IMR-90 (cell line): ENCODE measurements around the gene PPP1R14D. TPM values are rescaled to one million over a fixed set of nuclear protein-coding genes. Genes with fewer than 3 reads are reported as not detected.

Source experiments
- ATAC-seq: fragments of 200-7000 bp; cut with Tn5 transposase; 2 replicates; pipeline ENCODE4 v1.9.1; 2020; ENCODE audit warnings: low read depth, mild to moderate bottlenecking, moderate library complexity
- BruUV-seq: library from RNA; stranded (reverse); fragments of 400-500 nt; replicated peaks from 2 replicates; lab custom pipeline; 2021; lab: Mats Ljungman, UMichigan
- CTCF ChIA-PET: fragments of 300-600 bp; formaldehyde crosslinking; extraction: SDS; loops from one replicate; lab custom pipeline; 2021; ENCODE audit warnings: antibody characterized with exemption; lab: Yijun Ruan, JAX
- POLR2A ChIA-PET: fragments of 300-600 bp; sonication (Branson Sonifier 250); formaldehyde crosslinking; loops from one replicate; lab custom pipeline; 2022; ENCODE audit warnings: antibody characterized with exemption; ENCODE audit not compliant: unreplicated experiment; lab: Charles Lee
- DNase-seq: peaks from one replicate; pipeline ENCODE4 v3.0.0; 2013
- H2AFZ ChIP-seq: replicated peaks from 2 replicates; pipeline ENCODE3; 2013; ENCODE audit warnings: low read length, mild to moderate bottlenecking; ENCODE audit not compliant: poor library complexity
- H2AK5ac ChIP-seq: 2 replicates; pipeline ENCODE4 v1.6.1; 2013; ENCODE audit warnings: low read depth, low read length, inconsistent platforms
- H2AK9ac ChIP-seq: replicated peaks from 2 replicates; pipeline ENCODE3; 2013; ENCODE audit warnings: mild to moderate bottlenecking, low read depth, low read length, moderate library complexity; ENCODE audit not compliant: poor library complexity
- H2BK120ac ChIP-seq: 2 replicates; pipeline ENCODE4 v1.6.1; 2013; ENCODE audit warnings: low read depth, low read length, inconsistent platforms
- H2BK15ac ChIP-seq: 3 replicates; pipeline ENCODE4 v1.6.1; 2013; ENCODE audit warnings: low read depth, low read length, inconsistent platforms
- H2BK20ac ChIP-seq: 2 replicates; pipeline ENCODE4 v1.6.1; 2013; ENCODE audit warnings: low read depth, mild to moderate bottlenecking, inconsistent platforms, low read length, moderate library complexity
- H2BK5ac ChIP-seq: 2 replicates; pipeline ENCODE4 v1.6.1; 2013; ENCODE audit warnings: mild to moderate bottlenecking, low read depth, low read length, inconsistent platforms; ENCODE audit not compliant: poor library complexity, severe bottlenecking
- H3K14ac ChIP-seq: replicated peaks from 2 replicates; pipeline ENCODE4 v1.6.1; 2013; ENCODE audit warnings: low read depth, low read length, inconsistent platforms
- H3K18ac ChIP-seq: 2 replicates; pipeline ENCODE4 v1.6.1; 2013; ENCODE audit warnings: low read depth, low read length, control low read depth
- H3K23ac ChIP-seq: 2 replicates; pipeline ENCODE4 v1.6.1; 2013; ENCODE audit warnings: low read depth, low read length, inconsistent platforms
- H3K27ac ChIP-seq: 2 replicates; pipeline ENCODE4 v1.5.1; 2013; ENCODE audit warnings: mild to moderate bottlenecking, control low read depth, low read length; ENCODE audit not compliant: insufficient read depth
- H3K27me3 ChIP-seq: 2 replicates; pipeline ENCODE4 v1.6.1; 2013; ENCODE audit warnings: low read length; ENCODE audit not compliant: control insufficient read depth, insufficient read depth
- H3K36me3 ChIP-seq: 2 replicates; pipeline ENCODE4 v1.6.1; 2013; ENCODE audit warnings: low read length, mixed read lengths; ENCODE audit not compliant: control insufficient read depth, insufficient read depth
- H3K4ac ChIP-seq: 2 replicates; pipeline ENCODE4 v1.6.1; 2013; ENCODE audit warnings: low read depth, low read length, inconsistent platforms
- H3K4me1 ChIP-seq: 2 replicates; pipeline ENCODE4 v1.6.1; 2013; ENCODE audit warnings: low read length, mixed read lengths; ENCODE audit not compliant: control insufficient read depth, insufficient read depth
- H3K4me2 ChIP-seq: 2 replicates; pipeline ENCODE4 v1.6.1; 2013; ENCODE audit warnings: low read depth, mild to moderate bottlenecking, control low read depth, low read length, moderate library complexity
- H3K4me3 ChIP-seq: 2 replicates; pipeline ENCODE4 v1.5.1; 2013; ENCODE audit warnings: low read depth, mild to moderate bottlenecking, control low read depth, low read length, moderate library complexity; ENCODE audit not compliant: insufficient read depth
- H3K56ac ChIP-seq: 2 replicates; pipeline ENCODE4 v1.6.1; 2013; ENCODE audit warnings: low read length, inconsistent platforms; ENCODE audit not compliant: insufficient read depth; ENCODE audit errors: extremely low read depth
- H3K79me1 ChIP-seq, 2 experiments: 2 replicates each; pipeline ENCODE4 v1.6.1; 2013; ENCODE audit warnings: low read length in 2 of 2, inconsistent platforms in 1 of 2, low read depth in 1 of 2
- H3K9ac ChIP-seq: 2 replicates; pipeline ENCODE4 v1.6.1; 2013; ENCODE audit warnings: low read depth, low read length, control low read depth
- H3K9me1 ChIP-seq: 2 replicates; pipeline ENCODE4 v1.6.1; 2013; ENCODE audit warnings: low read length, inconsistent platforms; ENCODE audit not compliant: insufficient read depth
- H3K9me3 ChIP-seq: 2 replicates; pipeline ENCODE4 v1.6.1; 2013; ENCODE audit warnings: low read length; ENCODE audit not compliant: control insufficient read depth, insufficient read depth
- H4K20me1 ChIP-seq: 2 replicates; pipeline ENCODE4 v1.6.1; 2013; ENCODE audit warnings: low read length, inconsistent platforms; ENCODE audit not compliant: insufficient read depth
- H4K5ac ChIP-seq: 2 replicates; pipeline ENCODE4 v1.6.1; 2013; ENCODE audit warnings: mild to moderate bottlenecking, low read depth, low read length, control low read depth
- H4K8ac ChIP-seq, 2 experiments: 2 replicates each; pipeline ENCODE4 v1.6.1; 2013; ENCODE audit warnings: low read depth in 2 of 2, low read length in 2 of 2, control low read depth in 1 of 2, inconsistent platforms in 1 of 2
- H4K91ac ChIP-seq: 2 replicates; pipeline ENCODE4 v1.6.1; 2013; ENCODE audit warnings: low read depth, low read length, inconsistent platforms; ENCODE audit not compliant: insufficient read depth
- BHLHE40 ChIP-seq: fragments of 150-350 bp; IDR thresholded peaks from 2 replicates; pipeline ENCODE4 v1.6.1; 2016; ENCODE audit warnings: mild to moderate bottlenecking, low read depth, low read length
- ELK1 ChIP-seq: fragments of 150-350 bp; IDR thresholded peaks from 2 replicates; pipeline ENCODE4 v1.6.1; 2016; ENCODE audit warnings: low read depth, mild to moderate bottlenecking, low read length, moderate library complexity, borderline replicate concordance
- FOS ChIP-seq: fragments of 150-350 bp; IDR thresholded peaks from 2 replicates; pipeline ENCODE4 v1.6.1; 2016; ENCODE audit warnings: low read depth, low read length
- MAFK ChIP-seq: IDR thresholded peaks from 2 replicates; pipeline ENCODE4 v1.6.1; 2012; ENCODE audit warnings: low read depth, low read length, improper control_type of control experiment
- MXI1 ChIP-seq: IDR thresholded peaks from 2 replicates; pipeline ENCODE4 v1.6.1; 2012; ENCODE audit warnings: low read depth, mild to moderate bottlenecking, low read length, moderate library complexity, borderline replicate concordance
- NFE2L2 ChIP-seq: fragments of 150-350 bp; IDR thresholded peaks from 2 replicates; pipeline ENCODE4 v1.6.1; 2016; ENCODE audit warnings: low read depth, mild to moderate bottlenecking, low read length
- POLR2A ChIP-seq: IDR thresholded peaks from 2 replicates; pipeline ENCODE4 v1.6.1; 2012; ENCODE audit warnings: mild to moderate bottlenecking, low read depth, low read length
- RAD21 ChIP-seq: IDR thresholded peaks from 2 replicates; pipeline ENCODE4 v1.6.1; 2012; ENCODE audit warnings: low read length, improper control_type of control experiment
- RCOR1 ChIP-seq: IDR thresholded peaks from 2 replicates; pipeline ENCODE4 v1.6.1; 2012; ENCODE audit warnings: mild to moderate bottlenecking, low read length, improper control_type of control experiment; ENCODE audit not compliant: insufficient replicate concordance
- RFX5 ChIP-seq: IDR thresholded peaks from 2 replicates; pipeline ENCODE4 v1.8.0; 2012; ENCODE audit warnings: low read depth, mild to moderate bottlenecking, low read length, moderate library complexity
- dilution Hi-C: fragments of 300-500 bp; cut with HindIII; formaldehyde crosslinking; loops from one replicate; pipeline ENCODE4 v1.14.3; 2018; ENCODE audit warnings: low sequenced_read_pairs; ENCODE audit not compliant: unreplicated experiment
- in situ Hi-C: fragments of 300-500 bp; cut with MboI; formaldehyde crosslinking; loops from 3 replicates; pipeline ENCODE4 v1.14.3; 2019; ENCODE audit warnings: low sequenced_read_pairs, inconsistent platforms, mixed read lengths
- intact Hi-C: fragments of 100-400 bp; cut with micrococcal nuclease; formaldehyde crosslinking; loops from 2 replicates; pipeline ENCODE4 v1.10.0; 2022
- polyA plus RNA-seq, 3 experiments: library from polyadenylated mRNA; depleted of rRNA; stranded (reverse); fragments of >200 nt; gene quantifications; 2 replicates each; pipeline ENCODE4 v1.2.3, GENCODE V29; 2012; ENCODE audit warnings: low replicate concordance in 1 of 3
- total RNA-seq: library from RNA; depleted of rRNA; stranded (reverse); fragments of >200 nt; gene quantifications from 2 replicates; pipeline ENCODE4 v1.2.3, GENCODE V29; 2012
- TF ChIP-seq, protein P1 (sequence below): fragments of 150-350 bp; IDR thresholded peaks from 2 replicates; pipeline ENCODE4 v1.6.1; 2017; ENCODE audit warnings: mild to moderate bottlenecking, antibody characterized with exemption, low read length, low read depth

Gene PPP1R14D
- total and polyA plus RNA-seq, 2 of the 4 experiments (the other 2 are of a cell fraction), result not detected

DNA sequence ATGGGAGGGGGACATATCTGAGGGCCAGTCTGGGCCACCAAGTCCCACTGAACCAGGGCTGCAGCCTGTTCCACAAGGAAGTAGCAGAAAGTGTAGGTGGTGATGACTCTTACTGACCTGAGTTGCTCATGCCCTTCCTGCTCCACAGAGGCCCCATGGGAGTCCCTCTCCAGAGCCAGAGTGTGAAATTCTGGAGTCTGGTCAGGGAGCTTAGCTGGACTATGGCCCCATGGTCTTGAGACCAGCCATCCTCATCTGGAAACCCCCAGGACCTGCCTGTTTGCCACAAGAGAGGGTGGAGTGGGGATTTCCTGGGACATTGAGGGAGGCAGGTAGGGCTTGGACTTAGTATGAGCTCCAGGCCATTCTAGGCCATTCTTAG is 18.3 kb upstream of the PPP1R14D start:
- Histone ChIP-seq H3K4me2 (no peak overlapping the region), H3K9ac (no peak overlapping the region), H3K9me3 (no peaks in the 10 kb centered on the region), H3K14ac (no peak overlapping the region), H2AFZ (no peak overlapping the region), H3K18ac (no peak overlapping the region), H2BK5ac (no peak overlapping the region), H4K91ac (no peak overlapping the region), H3K9me1 (no peaks in the 10 kb centered on the region), H4K8ac (no peak overlapping the region), H3K4me3 (no peak overlapping the region), H2BK15ac (no peak overlapping the region), H4K20me1 (peaks cover 5% of the 10 kb centered on the region; the same call in 1 of the 2 replicates), H2BK20ac (no peak overlapping the region), H2AK5ac (no peak overlapping the region), H3K4ac (no peak overlapping the region), H3K36me3 (no peaks in the 10 kb centered on the region), H3K4me1 (0 out of 2 replicates have a peak, but pooled peaks cover 3% of the 10 kb centered on the region), H3K27me3 (peaks cover 43% of the 10 kb centered on the region), H2AK9ac (no peak overlapping the region), H3K27ac (no peak overlapping the region), H3K56ac (no peak overlapping the region), H4K5ac (no peak overlapping the region), H2BK120ac (no peak overlapping the region), H3K23ac (no peak overlapping the region), H3K79me1 (no peaks in the 10 kb centered on the region)
- ChIA-PET CTCF (no interaction called here), POLR2A (no interaction called here)
- intact Hi-C loops (no loop called here), dilution Hi-C loops (no loop called here), in situ Hi-C loops (no loop called here)
- no peak for TF ChIP-seq RCOR1
- TF ChIP-seq BHLHE40, result no peak
- TF ChIP-seq, protein P1, sequence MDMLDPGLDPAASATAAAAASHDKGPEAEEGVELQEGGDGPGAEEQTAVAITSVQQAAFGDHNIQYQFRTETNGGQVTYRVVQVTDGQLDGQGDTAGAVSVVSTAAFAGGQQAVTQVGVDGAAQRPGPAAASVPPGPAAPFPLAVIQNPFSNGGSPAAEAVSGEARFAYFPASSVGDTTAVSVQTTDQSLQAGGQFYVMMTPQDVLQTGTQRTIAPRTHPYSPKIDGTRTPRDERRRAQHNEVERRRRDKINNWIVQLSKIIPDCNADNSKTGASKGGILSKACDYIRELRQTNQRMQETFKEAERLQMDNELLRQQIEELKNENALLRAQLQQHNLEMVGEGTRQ, result no peak
- no peak for TF ChIP-seq MXI1
- TF ChIP-seq FOS, result no peak
- TF ChIP-seq ELK1, result no peak
- TF ChIP-seq MAFK, result no peak
- no peak for TF ChIP-seq NFE2L2
- TF ChIP-seq RAD21, result no peak
- TF ChIP-seq POLR2A, result no peak
- TF ChIP-seq RFX5, result no peak
- ATAC-seq (no peak), DNase-seq (no peak)
- no TSS peak for BruUV-seq
